Caco-2 (cell line): Measurements from ENCODE around the gene HOXA7. TPM values are rescaled to one million over a fixed set of nuclear protein-coding genes. Genes with fewer than 3 reads are reported as not detected.

Experiments
- BruUV-seq: library from RNA; stranded (reverse); fragments of 400-500 nt; replicated peaks from 2 replicates; lab custom pipeline; 2021; lab: Mats Ljungman, UMichigan
- CTCF ChIA-PET: fragments of 300-600 bp; sonication (Branson Sonifier 250); formaldehyde crosslinking; loops from one replicate; lab custom pipeline; 2022; ENCODE audit warnings: antibody characterized with exemption; lab: Charles Lee
- POLR2A ChIA-PET: fragments of 300-600 bp; sonication (Branson Sonifier 250); formaldehyde crosslinking; loops from one replicate; lab custom pipeline; 2022; ENCODE audit warnings: antibody characterized with exemption; lab: Charles Lee
- DNase-seq, 2 experiments: peaks; one replicate each; pipeline versions ENCODE4 v3.0.0 to v3.0.0-alpha.2; 2020 to 2022
- H3K27me3 ChIP-seq: replicated peaks from 2 replicates; pipeline ENCODE4 v1.6.0; 2011; ENCODE audit warnings: low read length; ENCODE audit not compliant: control insufficient read depth, insufficient read depth
- H3K36me3 ChIP-seq: 2 replicates; pipeline ENCODE4 v1.5.1; 2011; ENCODE audit warnings: low read length; ENCODE audit not compliant: control insufficient read depth, insufficient read depth
- H3K4me1 ChIP-seq: fragments of 250-450 bp; sonication (Bioruptor Pico); 2 replicates; pipeline ENCODE4 v1.5.1; 2020; ENCODE audit warnings: mild to moderate bottlenecking
- H3K4me3 ChIP-seq: 2 replicates; pipeline ENCODE4 v1.5.1; 2011; ENCODE audit warnings: low read depth, mild to moderate bottlenecking, control low read depth, low read length
- H3K9me3 ChIP-seq: fragments of 250-450 bp; sonication (Bioruptor Pico); 2 replicates; pipeline ENCODE4 v1.5.1; 2020; ENCODE audit warnings: mild to moderate bottlenecking, moderate library complexity
- H3K27ac Mint-ChIP-seq: one replicate; pipeline ENCODE4 v1.8.0; 2022; ENCODE audit warnings: mixed read lengths; ENCODE audit not compliant: unreplicated experiment
- H3K27me3 Mint-ChIP-seq: one replicate; pipeline ENCODE4 v1.8.0; 2022; ENCODE audit warnings: mixed read lengths; ENCODE audit not compliant: insufficient read depth, unreplicated experiment
- H3K36me3 Mint-ChIP-seq: one replicate; pipeline ENCODE4 v1.8.0; 2022; ENCODE audit warnings: mild to moderate bottlenecking, mixed read lengths; ENCODE audit not compliant: insufficient read depth, unreplicated experiment
- H3K4me1 Mint-ChIP-seq: one replicate; pipeline ENCODE4 v1.8.0; 2022; ENCODE audit warnings: low read depth, mixed read lengths; ENCODE audit not compliant: unreplicated experiment
- H3K4me3 Mint-ChIP-seq: one replicate; pipeline ENCODE4 v1.8.0; 2022; ENCODE audit warnings: mild to moderate bottlenecking, moderate library complexity, mixed read lengths; ENCODE audit not compliant: unreplicated experiment
- H3K9me3 Mint-ChIP-seq: one replicate; pipeline ENCODE4 v1.8.0; 2022; ENCODE audit warnings: mixed read lengths; ENCODE audit not compliant: unreplicated experiment
- CTCF ChIP-seq, 2 experiments: fragments of 200-600 bp in 1 of 2; IDR thresholded peaks; 1 replicate in 1 of 2; 2 replicates in 1 of 2; pipeline versions ENCODE4 v1.5.1 to v1.8.0; 2011 to 2022; ENCODE audit warnings: antibody characterized with exemption in 1 of 2, control low read depth in 1 of 2, inconsistent platforms in 1 of 2, low read depth in 1 of 2, low read length in 1 of 2, mild to moderate bottlenecking in 1 of 2, moderate library complexity in 1 of 2; ENCODE audit not compliant: insufficient read depth in 1 of 2, severe bottlenecking in 1 of 2, unreplicated experiment in 1 of 2
- intact Hi-C: fragments of 100-400 bp; cut with micrococcal nuclease; formaldehyde crosslinking; loops from one replicate; pipeline ENCODE4 v1.10.0; 2022; ENCODE audit not compliant: unreplicated experiment
- total RNA-seq: library from RNA; stranded (reverse); gene quantifications from 2 replicates; pipeline ENCODE4 v1.2.3, GENCODE V29; 2022

Gene HOXA7
- total RNA-seq, 1 experiment from 2014 or later, result 19.9 TPM

DNA sequence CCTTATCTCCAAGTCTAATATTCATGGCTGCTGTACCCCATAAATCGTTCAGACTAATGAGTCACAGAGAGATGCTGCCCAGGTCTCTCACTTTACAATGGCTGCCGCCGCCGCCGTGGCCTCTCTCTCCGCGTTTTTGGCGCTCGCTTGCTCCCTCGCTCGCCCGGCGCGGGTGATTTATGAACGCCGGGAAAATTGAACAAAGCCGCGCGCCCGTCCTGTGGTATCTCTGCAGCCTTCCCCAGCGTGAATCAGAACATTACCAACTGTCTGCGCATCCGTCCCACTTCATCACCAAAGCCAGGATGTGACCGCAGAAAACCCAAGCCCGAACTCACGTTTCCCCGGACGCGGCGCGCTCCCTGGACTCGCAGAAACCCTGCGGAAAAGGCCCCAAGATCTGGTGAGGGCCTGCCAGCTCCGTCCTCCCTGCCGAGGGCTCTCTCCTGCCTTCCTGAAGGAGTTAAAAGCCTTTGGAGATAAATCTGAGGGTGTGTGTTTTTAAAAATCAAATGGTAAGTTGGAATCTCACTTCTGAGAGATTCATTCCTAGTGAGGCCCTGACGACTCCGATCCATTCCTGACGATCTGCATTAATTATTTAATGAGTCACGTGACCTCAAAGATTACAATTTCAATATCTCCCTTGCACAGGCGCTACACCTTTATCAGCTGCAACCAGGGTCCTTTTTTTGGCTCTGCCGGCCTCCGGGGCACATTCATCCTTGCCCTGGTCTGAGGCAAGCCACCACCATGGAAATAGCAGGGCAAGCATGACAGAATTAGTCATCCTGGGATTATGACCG lies 32.2 kb downstream of the HOXA7 start:
- no peak overlapping the region for H3K4me3 ChIP-seq
- peaks cover 30% of the 10 kb centered on the region for H3K36me3 Mint-ChIP-seq

DNA sequence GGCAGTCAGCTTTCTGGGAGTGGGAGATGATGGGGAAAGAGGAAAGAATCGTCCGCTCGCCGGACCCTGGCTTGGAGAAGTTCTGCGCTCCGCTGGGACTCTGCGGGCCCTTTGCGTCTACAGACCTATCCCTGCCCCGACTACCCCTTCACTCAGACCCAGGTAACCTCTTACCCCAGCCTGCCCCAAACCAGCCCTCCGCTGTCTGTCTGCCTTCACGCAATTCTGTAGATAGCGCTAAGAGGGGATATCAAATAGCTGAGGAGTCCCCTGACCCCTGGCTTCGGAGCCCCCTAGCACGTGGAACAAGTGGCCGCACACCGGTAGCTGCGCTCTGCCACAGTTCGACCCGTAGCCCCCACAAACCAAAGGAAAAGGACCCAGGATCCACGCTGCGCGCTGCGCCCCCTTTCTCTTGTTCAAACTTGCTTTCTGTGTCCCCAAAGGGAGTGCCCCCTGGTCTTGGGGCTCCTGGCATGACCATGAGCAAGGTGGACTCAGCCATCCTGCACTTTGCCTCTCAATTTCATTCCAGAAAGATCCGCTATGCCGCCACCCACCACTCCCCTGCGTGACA lies 32.9 kb downstream of the HOXA7 start:
- DNase-seq, result no peak
- Histone ChIP-seq H3K4me1 (peaks cover 51% of the 10 kb centered on the region), H3K27me3 (no peaks in the 10 kb centered on the region), H3K4me3 (peak overlapping the region; percentile 60), H3K9me3 (no peaks in the 10 kb centered on the region), H3K36me3 (no peaks in the 10 kb centered on the region)
- ChIA-PET POLR2A (no interaction called here), CTCF (no interaction called here)
- Mint-ChIP-seq H3K9me3 (no peaks in the 10 kb centered on the region), H3K36me3 (peaks cover 38% of the 10 kb centered on the region), H3K4me1 (peaks cover 38% of the 10 kb centered on the region), H3K27ac (peak overlapping the region; percentile 95), H3K27me3 (no peaks in the 10 kb centered on the region), H3K4me3 (peak overlapping the region; percentile 92)
- no TSS peak for BruUV-seq
- no peak for TF ChIP-seq CTCF (IDR thresholded peaks at IDR 0.05; ENCODE audit: insufficient read depth in 1 of 2, low read depth in 1 of 2, low read length in 1 of 2, severe bottlenecking in 1 of 2, unreplicated experiment in 1 of 2)
- intact Hi-C loops, result loop anchor here (1.0 to 5.0 kb wide), 2 partner anchors 8 to 176 kb away; no protein-coding TSS in a partner anchor

More for the DNA sequence above, 32.2 kb downstream of the HOXA7 start:
- TF ChIP-seq CTCF (IDR thresholded peaks at IDR 0.05; ENCODE audit: insufficient read depth in 1 of 2, low read depth in 1 of 2, low read length in 1 of 2, severe bottlenecking in 1 of 2, unreplicated experiment in 1 of 2), result no peak
- no TSS peak for BruUV-seq
- peak overlapping the region; percentile 95 for H3K27ac Mint-ChIP-seq
- peaks cover 38% of the 10 kb centered on the region for H3K4me1 Mint-ChIP-seq
- Histone ChIP-seq H3K9me3 (no peaks in the 10 kb centered on the region), H3K27me3 (no peaks in the 10 kb centered on the region), H3K4me1 (peaks cover 47% of the 10 kb centered on the region), H3K36me3 (no peaks in the 10 kb centered on the region)
- H3K4me3 Mint-ChIP-seq, result peak overlapping the region; percentile 92
- CTCF ChIA-PET, result no interaction called here
- H3K27me3 Mint-ChIP-seq, result no peaks in the 10 kb centered on the region
- no peaks in the 10 kb centered on the region for H3K9me3 Mint-ChIP-seq
- POLR2A ChIA-PET, result interaction anchor here (1.1 kb wide), 1 partner anchor 10 kb away, joined by 3 read pairs; no protein-coding TSS in a partner anchor
- intact Hi-C loops, result loop anchor here (5.0 kb wide), 1 partner anchor 177 kb away; no protein-coding TSS in a partner anchor
- DNase-seq, result no peak

DNA sequence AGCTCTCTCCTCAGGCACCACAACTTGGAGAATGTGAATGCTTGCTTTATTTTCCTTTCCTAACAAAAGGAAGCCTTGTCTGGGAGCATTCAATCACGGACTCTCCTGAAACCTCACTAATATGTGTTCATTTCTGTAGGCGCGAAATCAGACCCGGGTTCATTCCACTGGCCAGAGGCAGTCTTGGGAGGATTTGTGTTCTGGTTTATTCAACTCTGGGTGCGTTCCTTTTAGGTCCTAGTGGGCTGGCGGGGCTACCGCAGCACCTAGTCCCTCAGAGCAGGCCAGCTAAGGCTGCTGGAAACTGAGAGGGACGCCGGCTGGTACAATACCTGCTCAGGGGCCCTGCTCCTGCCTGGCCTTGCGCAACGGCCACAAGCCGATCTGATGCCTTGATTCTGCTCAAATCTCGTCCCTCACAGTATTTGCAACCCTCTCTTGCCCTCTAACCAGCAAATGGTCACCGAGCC lies 33.4 kb downstream of the HOXA7 start:
- BruUV-seq, result no TSS peak
- DNase-seq, result peak in 1 of 2 experiments; percentile 63
- Mint-ChIP-seq H3K27me3 (no peaks in the 10 kb centered on the region), H3K27ac (peak overlapping the region; percentile 95), H3K36me3 (peaks cover 43% of the 10 kb centered on the region), H3K4me1 (peaks cover 38% of the 10 kb centered on the region), H3K4me3 (peak overlapping the region; percentile 92), H3K9me3 (no peaks in the 10 kb centered on the region)
- Histone ChIP-seq H3K36me3 (no peaks in the 10 kb centered on the region), H3K4me3 (peak overlapping the region; percentile 60), H3K27me3 (no peaks in the 10 kb centered on the region), H3K4me1 (peaks cover 56% of the 10 kb centered on the region), H3K9me3 (no peaks in the 10 kb centered on the region)
- intact Hi-C loops, result loop anchor here (1.0 to 5.0 kb wide), 2 partner anchors 8 to 176 kb away; no protein-coding TSS in a partner anchor
- ChIA-PET POLR2A (interaction anchor here (1.8 kb wide), 1 partner anchor 8 kb away, joined by 9 read pairs; the partner anchor contains the start of gene HOXA4), CTCF (interaction anchor here (0.8 to 1.6 kb wide), 3 partner anchors 12 to 57 kb away, joined by 3 to 4 read pairs (median 3); no protein-coding TSS in a partner anchor)
- TF ChIP-seq CTCF (IDR thresholded peaks at IDR 0.05; ENCODE audit: insufficient read depth in 1 of 2, low read depth in 1 of 2, low read length in 1 of 2, severe bottlenecking in 1 of 2, unreplicated experiment in 1 of 2), result no peak
